HepG2 (cell line): ENCODE results near the gene CAPN10. TPM values are rescaled to one million over a fixed set of nuclear protein-coding genes. Genes with fewer than 3 reads are reported as not detected.

ENCODE experiments used
- BORCS8-MEF2B ChIP-seq: sonication (generic); formaldehyde crosslinking; IDR thresholded peaks from 2 replicates; pipeline ENCODE4 v1.8.0; 2022; ENCODE audit warnings: mild to moderate bottlenecking, missing genetic modification reagents
- EEA1 ChIP-seq: sonication (generic); formaldehyde crosslinking; IDR thresholded peaks from 2 replicates; pipeline ENCODE4 v1.5.1; 2020; ENCODE audit warnings: mild to moderate bottlenecking, missing genetic modification reagents, borderline replicate concordance
- ETV5 ChIP-seq: IDR thresholded peaks from 2 replicates; pipeline ENCODE4 v1.6.1; 2018; ENCODE audit warnings: missing biosample characterization, missing genetic modification reagents, inconsistent platforms, borderline replicate concordance
- HBP1 ChIP-seq: IDR thresholded peaks from 2 replicates; pipeline ENCODE4 v1.6.1; 2016; ENCODE audit warnings: low read depth, control low read depth
- HOXA5 ChIP-seq: sonication (generic); formaldehyde crosslinking; IDR thresholded peaks from 2 replicates; pipeline ENCODE4 v1.4.0; 2020; ENCODE audit warnings: missing genetic modification reagents
- IRF2 ChIP-seq: IDR thresholded peaks from 2 replicates; pipeline ENCODE4 v1.6.1; 2018; ENCODE audit warnings: missing genetic modification reagents, missing compliant biosample characterization
- KAT8 ChIP-seq: IDR thresholded peaks from 2 replicates; pipeline ENCODE4 v1.6.1; 2016; ENCODE audit warnings: missing genetic modification reagents, missing compliant biosample characterization
- NCOA1 ChIP-seq: sonication (generic); formaldehyde crosslinking; IDR thresholded peaks from 2 replicates; pipeline ENCODE4 v1.9.0; 2021; ENCODE audit warnings: missing genetic modification reagents
- POGZ ChIP-seq: sonication (generic); formaldehyde crosslinking; IDR thresholded peaks from 2 replicates; pipeline ENCODE4 v1.4.0; 2020; ENCODE audit warnings: mild to moderate bottlenecking, missing genetic modification reagents
- RFXAP ChIP-seq: sonication (generic); formaldehyde crosslinking; IDR thresholded peaks from 2 replicates; pipeline ENCODE4 v1.4.0; 2020; ENCODE audit warnings: missing genetic modification reagents, borderline replicate concordance
- RXRA ChIP-seq: sonication (generic); formaldehyde crosslinking; IDR thresholded peaks from 2 replicates; pipeline ENCODE4 v1.5.1; 2020; ENCODE audit warnings: missing genetic modification reagents
- SSRP1 ChIP-seq: IDR thresholded peaks from 2 replicates; pipeline ENCODE4 v1.6.1; 2016; ENCODE audit warnings: control low read depth
- ZMYM2 ChIP-seq: sonication (generic); formaldehyde crosslinking; IDR thresholded peaks from 2 replicates; pipeline ENCODE4 v1.8.0; 2022; ENCODE audit warnings: mild to moderate bottlenecking, missing genetic modification reagents
- ZMYM4 ChIP-seq: sonication (generic); formaldehyde crosslinking; IDR thresholded peaks from 2 replicates; pipeline ENCODE4 v1.8.1; 2023; ENCODE audit warnings: mild to moderate bottlenecking, missing genetic modification reagents
- ZNF142 ChIP-seq: sonication (generic); formaldehyde crosslinking; IDR thresholded peaks from 2 replicates; pipeline ENCODE4 v1.4.0; 2020; ENCODE audit warnings: missing genetic modification reagents
- ZNF414 ChIP-seq: sonication (generic); formaldehyde crosslinking; IDR thresholded peaks from 2 replicates; pipeline ENCODE4 v1.5.0; 2020; ENCODE audit warnings: missing genetic modification reagents
- ZNF543 ChIP-seq: sonication (generic); formaldehyde crosslinking; IDR thresholded peaks from 2 replicates; pipeline ENCODE4 v1.4.0; 2020; ENCODE audit warnings: mild to moderate bottlenecking, missing genetic modification reagents
- ZNF572 ChIP-seq: sonication (generic); formaldehyde crosslinking; IDR thresholded peaks from 2 replicates; pipeline ENCODE4 v1.5.1; 2020; ENCODE audit warnings: mild to moderate bottlenecking, missing genetic modification reagents
- ZNF629 ChIP-seq: sonication (generic); formaldehyde crosslinking; conservative IDR thresholded peaks from 2 replicates; pipeline ENCODE4 v1.5.0; 2020; ENCODE audit warnings: missing genetic modification reagents
- ZNF776 ChIP-seq: sonication (generic); formaldehyde crosslinking; IDR thresholded peaks from 2 replicates; pipeline ENCODE4 v1.4.0; 2020; ENCODE audit warnings: mild to moderate bottlenecking, missing genetic modification reagents
- polyA plus RNA-seq, 8 experiments: library from polyadenylated mRNA; depleted of rRNA in 3 of 8; stranded (reverse) in 7 of 8; unstranded in 1 of 8; fragments of >200 nt; fragmentation: Illumina TruSeq in 4 of 8; extraction: Trizol in 4 of 8; gene quantifications; 2 replicates each; pipeline versions ENCODE4 v1.2.1 to v1.2.3, GENCODE V29; 2011 to 2016; ENCODE audit warnings: low read depth in 4 of 8, missing spikeins in 1 of 8, mixed read lengths in 1 of 8; ENCODE audit not compliant: insufficient read depth in 1 of 8
- total RNA-seq, 5 experiments: library from RNA; depleted of rRNA; stranded (reverse); fragments of >200 nt; fragmentation: Illumina TruSeq; extraction: Trizol; gene quantifications; 2 replicates each; pipeline ENCODE4 v1.2.3, GENCODE V29; 2016; ENCODE audit warnings: low read depth in 1 of 5

The CAPN10 gene
- total and polyA plus RNA-seq, 2 of the 13 experiments (the other 11 are each of a cell fraction or from before 2014, with no cell fraction given): 27.6 to 32.4 TPM

- no peak for TF ChIP-seq ZNF414 (CRISPR knock-in tag)
- TF ChIP-seq ZNF629 (CRISPR knock-in tag): peak; percentile 19; the same call in 1 of the 2 replicates
- peak; percentile 38 for TF ChIP-seq KAT8 (CRISPR knock-in tag)
- TF ChIP-seq ZNF776 (CRISPR knock-in tag): 0 out of 2 replicates have a peak, but pooled peaks have one; percentile 46
- TF ChIP-seq POGZ (CRISPR knock-in tag): peak; percentile 35; the same call in 1 of the 2 replicates
- TF ChIP-seq ETV5 (CRISPR knock-in tag): peak; percentile 89
- TF ChIP-seq ZMYM4 (CRISPR knock-in tag): peak; percentile 26; the same call in 1 of the 2 replicates
- no peak for TF ChIP-seq HOXA5 (CRISPR knock-in tag)
- TF ChIP-seq ZMYM2 (CRISPR knock-in tag): peak; percentile 10; the same call in 1 of the 2 replicates
- TF ChIP-seq HBP1 (CRISPR knock-in tag): peak; percentile 55; the same call in 1 of the 2 replicates
- TF ChIP-seq NCOA1: peak; percentile 69; the same call in 1 of the 2 replicates
- peak; percentile 33; the same call in 1 of the 2 replicates for TF ChIP-seq IRF2 (CRISPR knock-in tag)
- TF ChIP-seq SSRP1 (CRISPR knock-in tag): no peak
- peak; percentile 94 for TF ChIP-seq ZNF572
- 0 out of 2 replicates have a peak, but pooled peaks have one; percentile 30 for TF ChIP-seq RXRA (CRISPR knock-in tag)
- TF ChIP-seq ZNF142 (CRISPR knock-in tag): peak; percentile 70; the same call in 1 of the 2 replicates
- TF ChIP-seq ZNF543 (CRISPR knock-in tag): peak; percentile 90; the same call in 1 of the 2 replicates
- TF ChIP-seq BORCS8-MEF2B (CRISPR knock-in tag): peak; percentile 49; the same call in 1 of the 2 replicates
- peak; percentile 46; the same call in 1 of the 2 replicates for TF ChIP-seq EEA1 (CRISPR knock-in tag)
- no peak; the same call in 1 of the 2 replicates for TF ChIP-seq RFXAP (CRISPR knock-in tag)
Measured at GRCh38 chr2:240604939-240605716, 18.6 kb downstream of the CAPN10 start (continued).
